Subcutaneous abdominal adipose tissue (tissue), 5 donors: Measurements from ENCODE around the gene ZMYND8.
"Not testable (repeated sequence)": the region's sequence is repeated elsewhere in the genome, so short reads cannot be mapped to it uniquely, and the experiment has no call there.

Experiments
- H3K27ac ChIP-seq: one replicate; pipeline ENCODE4 v1.7.0; 2013; ENCODE audit warnings: low read depth, mild to moderate bottlenecking, inconsistent platforms, low read length, moderate library complexity
- H3K27me3 ChIP-seq, 5 donors: one replicate each; pipeline ENCODE4 v1.7.0; 2013; ENCODE audit warnings: low read length in 5 of 5, inconsistent platforms in 1 of 5; ENCODE audit not compliant: control insufficient read depth in 5 of 5, insufficient read depth in 4 of 5
- H3K36me3 ChIP-seq, 5 donors: one replicate each; pipeline ENCODE4 v1.7.0; 2013; ENCODE audit warnings: low read length in 5 of 5; ENCODE audit not compliant: control insufficient read depth in 5 of 5, insufficient read depth in 5 of 5
- H3K4me1 ChIP-seq, 5 donors: one replicate each; pipeline ENCODE4 v1.7.0; 2013; ENCODE audit warnings: low read length in 5 of 5, mild to moderate bottlenecking in 3 of 5, moderate library complexity in 1 of 5; ENCODE audit not compliant: control insufficient read depth in 5 of 5, insufficient read depth in 5 of 5
- H3K4me3 ChIP-seq, 5 donors: one replicate each; pipeline ENCODE4 v1.7.0; 2013; ENCODE audit warnings: low read length in 5 of 5, low read depth in 1 of 5
- H3K9ac ChIP-seq, 5 donors: one replicate each; pipeline ENCODE4 v1.7.0; 2013; ENCODE audit warnings: low read length in 5 of 5, mild to moderate bottlenecking in 4 of 5, moderate library complexity in 3 of 5
- H3K9me3 ChIP-seq, 5 donors: one replicate each; pipeline ENCODE4 v1.7.0; 2013; ENCODE audit warnings: low read length in 5 of 5; ENCODE audit not compliant: control insufficient read depth in 5 of 5
- donor health status: healthy.
- donor health status: healthy.
- donor health status: healthy.
- donor health status: healthy.
- donor health status: healthy.

ZMYND8 gene

DNA sequence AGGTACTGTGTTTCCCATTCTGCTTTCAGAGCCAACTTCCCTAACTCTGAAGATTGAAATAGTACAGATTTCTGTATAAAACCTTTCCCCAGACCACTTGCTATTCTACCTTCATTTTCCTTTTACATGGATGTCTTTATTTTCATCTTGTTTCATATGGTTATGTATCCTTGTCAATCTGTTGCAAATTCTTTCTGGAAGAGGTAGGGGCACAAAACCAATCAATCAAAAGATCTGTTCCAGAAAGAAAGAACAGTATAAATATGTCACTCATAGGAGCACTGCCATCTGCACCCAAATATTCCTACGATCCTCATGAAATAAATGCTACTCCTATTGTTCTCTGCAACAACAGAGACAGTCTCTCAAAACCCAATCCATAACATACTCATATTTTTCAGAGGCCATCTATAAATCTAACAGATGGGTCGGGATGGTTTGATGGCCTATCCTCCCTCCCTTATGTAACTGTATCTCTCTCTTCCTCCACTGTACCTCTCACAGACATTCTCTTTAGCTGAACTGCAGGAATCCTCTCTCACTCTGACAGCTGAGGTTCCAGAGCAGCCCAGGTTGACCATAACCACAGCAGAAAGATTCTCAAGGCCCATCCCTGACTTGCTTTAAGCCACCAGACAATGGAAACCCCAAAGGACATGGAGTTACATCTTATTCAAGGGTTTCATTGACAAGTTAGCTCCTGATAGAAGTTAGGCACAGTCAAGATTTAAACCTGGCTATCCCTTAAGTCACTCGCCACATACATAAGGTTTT lies 112.8 kb downstream of the ZMYND8 start:
- Histone ChIP-seq H3K36me3 (peaks cover 15 to 65% (median 37%) of the 10 kb centered on the region in 5 donors), H3K4me1 (peaks cover 0 to 5% (median 4%) of the 10 kb centered on the region in 5 donors), H3K9me3 (no peaks in the 10 kb centered on the region), H3K27me3 (no peaks in the 10 kb centered on the region), H3K4me3 (no peak overlapping the region), H3K27ac (no peak overlapping the region), H3K9ac (no peak overlapping the region)

DNA sequence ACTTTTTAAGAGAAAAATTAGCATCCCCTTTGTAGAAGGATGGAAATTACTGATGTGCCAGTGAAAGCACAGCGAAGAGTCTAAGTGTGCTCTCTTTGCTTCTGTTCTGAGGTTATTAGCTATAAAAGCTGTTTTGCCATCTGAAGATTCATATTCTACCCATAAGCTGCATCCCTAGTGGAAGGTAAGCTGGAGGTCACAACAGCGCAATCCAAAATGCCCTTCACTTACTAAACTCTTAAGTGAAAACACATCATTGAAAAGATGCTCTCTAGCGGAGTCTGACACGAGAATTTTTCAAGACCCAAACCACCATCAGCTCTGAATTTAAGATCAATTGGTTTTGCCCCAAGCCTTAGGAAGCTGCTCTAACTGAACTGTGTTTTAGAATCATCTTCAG lies 113.5 kb downstream of the ZMYND8 start:
- Histone ChIP-seq H3K4me1 (peaks cover 0 to 5% (median 4%) of the 10 kb centered on the region in 5 donors), H3K9me3 (no peaks in the 10 kb centered on the region), H3K4me3 (no peak overlapping the region), H3K27ac (no peak overlapping the region), H3K9ac (no peak overlapping the region), H3K36me3 (peaks cover 18 to 65% (median 35%) of the 10 kb centered on the region in 5 donors), H3K27me3 (no peaks in the 10 kb centered on the region)

- Histone ChIP-seq H3K9me3 (no peaks in the 10 kb centered on the region), H3K27me3 (no peaks in the 10 kb centered on the region), H3K4me3 (no peak overlapping the region), H3K9ac (no peak overlapping the region), H3K27ac (no peak overlapping the region), H3K4me1 (peaks cover 0 to 14% (median 4%) of the 10 kb centered on the region in 5 donors), H3K36me3 (peaks cover 16 to 61% (median 36%) of the 10 kb centered on the region in 5 donors)
Observed at GRCh38 chr20:47241345-47241781, 115.1 kb downstream of the ZMYND8 start.

DNA sequence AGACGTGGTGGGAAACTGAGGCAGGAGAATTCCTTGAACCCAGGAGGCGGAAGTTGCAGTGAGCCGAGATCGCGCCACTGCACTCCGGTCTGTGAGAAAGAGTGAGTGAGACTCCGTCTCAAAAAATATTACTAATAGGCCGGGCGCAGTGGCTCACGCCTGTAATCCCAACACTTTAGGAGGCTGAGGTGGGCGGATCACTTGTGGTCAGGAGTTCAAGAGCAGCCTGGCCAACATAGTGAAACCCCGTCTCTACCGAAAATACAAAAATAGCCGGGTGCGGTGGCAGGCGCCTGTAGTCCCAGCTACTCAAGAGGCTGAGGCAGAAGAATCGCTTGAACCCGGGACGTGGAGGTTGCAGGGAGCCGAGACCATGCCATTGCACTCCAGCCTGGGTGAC lies 116.4 kb downstream of the ZMYND8 start:
- Histone ChIP-seq H3K36me3 (peaks cover 7 to 61% (median 38%) of the 10 kb centered on the region in 5 donors), H3K4me1 (peaks cover 0 to 15% (median 4%) of the 10 kb centered on the region in 5 donors)
- H3K27me3 ChIP-seq, H3K27ac ChIP-seq, H3K9me3 ChIP-seq, H3K4me3 ChIP-seq, H3K9ac ChIP-seq: not testable (repeated sequence)

DNA sequence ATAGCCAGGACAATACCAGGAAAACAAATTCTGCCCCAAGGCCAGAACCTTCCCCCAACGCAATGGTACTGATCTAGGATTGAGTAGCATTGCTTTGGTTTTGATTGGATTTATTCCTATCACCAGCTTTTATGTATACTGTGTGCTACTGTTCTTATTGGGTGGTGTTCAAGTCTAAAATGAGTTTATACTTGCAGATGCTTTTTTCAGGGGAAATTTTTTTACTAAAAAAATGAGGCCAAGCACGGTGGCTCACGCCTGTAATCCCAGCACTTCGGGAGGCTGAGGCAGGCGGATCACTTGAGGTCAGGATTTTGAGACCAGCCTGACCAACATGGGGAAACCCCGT lies 116.8 kb downstream of the ZMYND8 start:
- Histone ChIP-seq H3K4me1 (peaks cover 0 to 15% (median 4%) of the 10 kb centered on the region in 5 donors), H3K27ac (no peak overlapping the region), H3K27me3 (no peaks in the 10 kb centered on the region), H3K4me3 (no peak overlapping the region), H3K9me3 (no peaks in the 10 kb centered on the region), H3K36me3 (peaks cover 7 to 62% (median 39%) of the 10 kb centered on the region in 5 donors), H3K9ac (no peak overlapping the region)

DNA sequence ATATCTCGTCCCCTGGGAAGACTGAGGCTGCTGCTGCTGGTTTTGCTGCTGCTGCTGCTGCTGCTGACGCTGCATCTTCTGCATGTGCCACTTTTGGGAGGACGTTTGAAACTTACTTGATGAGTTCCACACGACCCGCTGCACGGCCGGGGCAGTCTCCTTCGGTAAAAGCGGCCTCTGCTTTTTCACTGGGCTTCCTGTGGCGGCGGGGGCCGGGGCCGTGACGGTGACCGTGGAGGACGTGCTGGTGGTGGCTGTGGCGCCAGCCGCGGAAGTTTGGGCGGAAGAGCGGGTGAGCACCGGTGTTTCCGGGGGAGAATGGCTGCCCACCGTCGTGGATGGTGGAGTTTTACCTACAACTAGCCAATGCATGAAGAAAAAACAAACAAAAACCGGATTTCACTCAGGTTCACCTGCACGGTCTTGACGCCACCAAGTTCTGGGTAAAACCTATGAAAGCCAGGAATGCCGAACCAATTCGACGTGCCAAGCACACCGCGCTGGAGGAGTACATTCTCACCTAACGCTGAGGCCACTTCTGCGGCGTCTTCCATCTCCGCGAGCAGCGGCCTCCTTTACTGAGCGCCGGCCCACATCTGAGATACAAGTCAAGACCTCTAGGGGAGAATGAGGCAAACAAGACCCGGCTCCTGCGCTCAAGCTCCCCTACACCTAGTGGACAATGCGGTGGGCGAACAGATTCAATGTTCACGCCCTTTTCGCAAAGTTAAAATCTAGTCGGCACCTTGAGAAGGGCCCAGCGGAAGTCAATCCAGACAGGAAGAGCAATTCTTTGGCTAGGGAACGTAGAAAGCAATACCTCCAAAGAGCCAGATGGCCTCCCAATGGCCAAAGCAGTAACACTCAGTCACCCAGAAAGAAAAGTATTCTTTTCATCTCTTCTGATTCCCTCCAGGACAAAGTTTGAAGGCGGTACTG lies 117.5 kb downstream of the ZMYND8 start:
- Histone ChIP-seq H3K9ac (no peak overlapping the region), H3K4me3 (no peak overlapping the region), H3K27me3 (no peaks in the 10 kb centered on the region), H3K4me1 (peaks cover 0 to 15% (median 4%) of the 10 kb centered on the region in 5 donors), H3K36me3 (peaks cover 7 to 63% (median 43%) of the 10 kb centered on the region in 5 donors), H3K9me3 (no peaks in the 10 kb centered on the region), H3K27ac (no peak overlapping the region)

DNA sequence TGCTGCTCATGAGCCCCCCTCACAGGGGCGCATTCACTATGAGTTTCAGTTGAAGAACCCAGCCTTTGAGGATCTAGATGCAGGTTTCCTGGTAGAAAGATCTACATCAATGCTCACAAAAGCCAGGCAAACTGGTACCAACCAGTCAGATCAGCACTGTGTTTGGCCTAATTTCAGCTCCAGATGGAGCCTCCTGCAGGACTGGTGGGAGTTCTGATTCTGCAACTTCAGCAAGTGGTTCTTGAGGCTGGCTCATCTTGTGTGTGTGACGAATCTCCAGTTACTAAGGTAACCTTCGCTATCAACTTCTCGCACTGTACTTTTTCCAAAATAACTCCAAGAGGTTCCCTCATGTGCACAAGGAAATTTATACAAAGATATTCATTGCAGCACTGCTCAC lies 118.8 kb downstream of the ZMYND8 start:
- Histone ChIP-seq H3K36me3 (peaks cover 11 to 69% (median 50%) of the 10 kb centered on the region in 5 donors), H3K27ac (no peak overlapping the region), H3K4me3 (no peak overlapping the region), H3K4me1 (peaks cover 0 to 15% (median 4%) of the 10 kb centered on the region in 5 donors), H3K9me3 (no peaks in the 10 kb centered on the region), H3K27me3 (no peaks in the 10 kb centered on the region), H3K9ac (no peak overlapping the region)

DNA sequence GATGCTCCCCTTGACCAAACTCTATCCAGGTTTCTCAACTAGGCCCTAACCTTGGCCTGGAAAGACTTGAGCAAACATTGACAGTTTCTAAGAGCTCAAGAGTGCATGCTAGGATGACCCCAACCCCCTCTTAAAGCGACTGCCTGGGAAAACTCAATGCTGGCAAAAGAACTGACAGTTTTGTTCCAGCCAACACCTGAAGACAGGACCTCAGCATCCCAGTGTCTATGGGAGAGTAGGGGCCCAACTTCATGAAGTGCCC lies 119.9 kb downstream of the ZMYND8 start:
- Histone ChIP-seq H3K27me3 (no peaks in the 10 kb centered on the region), H3K4me1 (peaks cover 0 to 10% (median 0%) of the 10 kb centered on the region in 5 donors), H3K27ac (no peak overlapping the region), H3K9me3 (no peaks in the 10 kb centered on the region), H3K36me3 (peaks cover 11 to 70% (median 48%) of the 10 kb centered on the region in 5 donors), H3K9ac (no peak overlapping the region), H3K4me3 (no peak overlapping the region)

DNA sequence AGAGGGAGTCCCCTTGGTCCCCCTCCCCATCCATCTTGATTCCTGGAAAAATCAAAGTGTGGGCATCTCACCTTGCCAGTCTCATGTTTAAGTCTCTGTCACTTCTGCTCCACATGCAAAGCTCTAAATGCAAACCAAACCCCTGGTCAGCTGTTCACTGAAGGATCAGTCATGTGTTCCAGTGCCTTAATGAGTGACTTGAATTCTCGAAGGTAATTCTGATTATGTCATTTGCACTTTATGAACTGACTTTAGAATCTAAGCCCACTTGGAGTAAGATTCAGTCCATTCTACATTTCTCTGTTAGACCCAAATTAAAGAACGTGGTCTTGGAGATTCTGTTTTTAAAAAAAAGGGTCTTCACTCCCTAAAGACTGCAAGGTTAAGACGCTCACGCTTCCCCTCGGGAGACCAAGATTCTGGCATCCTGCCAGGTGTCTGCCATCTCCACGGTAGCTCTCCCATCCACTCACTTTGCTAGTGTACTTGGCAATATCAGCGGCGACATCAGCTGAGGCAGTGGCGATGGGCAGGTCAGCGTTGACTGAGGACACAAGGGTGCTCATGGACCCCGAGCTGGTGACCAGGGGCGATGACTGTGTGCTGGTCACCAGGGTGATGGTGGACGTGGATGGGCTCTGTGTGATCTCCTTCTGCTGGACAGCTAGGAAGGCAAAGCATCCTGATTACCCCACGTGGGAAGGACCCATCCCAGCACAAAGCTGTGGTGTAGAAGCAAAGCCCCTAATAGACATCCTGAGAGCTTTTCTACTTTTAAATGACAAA lies 120.5 kb downstream of the ZMYND8 start:
- H3K9me3 ChIP-seq: no peaks in the 10 kb centered on the region
- peaks cover 0 to 10% (median 0%) of the 10 kb centered on the region in 5 donors for H3K4me1 ChIP-seq
- peaks cover 11 to 76% (median 51%) of the 10 kb centered on the region in 5 donors for H3K36me3 ChIP-seq

More for the DNA sequence above, 120.5 kb downstream of the ZMYND8 start:
- no peaks in the 10 kb centered on the region for H3K27me3 ChIP-seq
- H3K4me3 ChIP-seq: no peak overlapping the region
- H3K27ac ChIP-seq: no peak overlapping the region
- H3K9ac ChIP-seq: no peak overlapping the region
